NCI-H526 (cell line): ENCODE data around the gene CD300LB.

Source experiments
- DNase-seq, 2 experiments: peaks; one replicate each; lab custom pipeline; 2025; lab: John Stamatoyannopoulos, UW

CD300LB gene

GRCh38 chr17:74549343-74549742 is 18.1 kb upstream of the CD300LB start:
- no peak for DNase-seq

DNA sequence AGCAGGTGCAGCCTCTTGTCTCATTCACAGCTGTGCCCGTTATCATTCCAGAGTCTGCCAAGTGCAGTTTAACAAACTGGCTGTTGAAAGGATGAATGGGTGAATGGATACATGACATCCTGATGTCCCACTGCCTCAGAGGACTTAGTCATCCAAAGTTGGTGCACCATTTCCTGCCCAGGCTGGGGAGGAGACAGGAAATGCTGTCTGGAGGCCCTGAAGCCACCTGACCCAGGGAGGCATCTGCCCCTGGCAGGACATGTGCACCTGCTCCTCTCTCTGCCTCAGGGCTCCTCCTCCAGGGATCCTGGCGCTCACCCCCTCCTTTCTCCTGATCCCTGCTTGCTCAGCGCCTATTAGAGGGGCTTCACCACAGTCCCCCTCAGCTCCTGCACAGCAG is 16.5 kb upstream of the CD300LB start:
- peak in 1 of 2 experiments; percentile 45 for DNase-seq

GRCh38 chr17:74547264-74547663 is 16.0 kb upstream of the CD300LB start:
- no peak for DNase-seq

DNA sequence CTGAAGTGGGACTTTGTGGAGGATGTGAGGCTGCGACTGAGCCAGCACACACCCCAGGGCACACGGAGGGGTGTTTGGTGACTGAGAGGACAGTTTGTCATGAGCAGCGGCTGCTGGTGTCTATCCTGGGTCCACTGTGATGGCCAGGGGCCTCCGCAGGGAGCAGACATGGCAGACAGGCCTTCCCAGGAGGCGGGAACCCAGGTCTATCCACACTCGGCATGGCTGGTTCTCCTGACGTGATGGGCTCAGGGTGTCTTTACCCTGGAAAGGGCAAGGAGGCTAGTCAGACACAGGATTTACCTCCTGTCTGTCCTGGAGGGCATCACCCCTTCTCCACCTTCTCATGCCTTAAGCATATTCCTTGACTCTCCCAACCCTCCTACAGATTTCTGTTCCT is 15.3 kb upstream of the CD300LB start:
- no peak for DNase-seq

GRCh38 chr17:74545843-74546230 is 14.6 kb upstream of the CD300LB start, which contains the start of gene CD300C:
TSS of gene CD300C (minus strand) at chr17:74546115. CDS start at chr17:74545782, 333 bp downstream.
- no peak for DNase-seq

- DNase-seq: no peak
These were observed 13.9 kb upstream of the CD300LB start for GRCh38 chr17:74544991-74545842.

DNA sequence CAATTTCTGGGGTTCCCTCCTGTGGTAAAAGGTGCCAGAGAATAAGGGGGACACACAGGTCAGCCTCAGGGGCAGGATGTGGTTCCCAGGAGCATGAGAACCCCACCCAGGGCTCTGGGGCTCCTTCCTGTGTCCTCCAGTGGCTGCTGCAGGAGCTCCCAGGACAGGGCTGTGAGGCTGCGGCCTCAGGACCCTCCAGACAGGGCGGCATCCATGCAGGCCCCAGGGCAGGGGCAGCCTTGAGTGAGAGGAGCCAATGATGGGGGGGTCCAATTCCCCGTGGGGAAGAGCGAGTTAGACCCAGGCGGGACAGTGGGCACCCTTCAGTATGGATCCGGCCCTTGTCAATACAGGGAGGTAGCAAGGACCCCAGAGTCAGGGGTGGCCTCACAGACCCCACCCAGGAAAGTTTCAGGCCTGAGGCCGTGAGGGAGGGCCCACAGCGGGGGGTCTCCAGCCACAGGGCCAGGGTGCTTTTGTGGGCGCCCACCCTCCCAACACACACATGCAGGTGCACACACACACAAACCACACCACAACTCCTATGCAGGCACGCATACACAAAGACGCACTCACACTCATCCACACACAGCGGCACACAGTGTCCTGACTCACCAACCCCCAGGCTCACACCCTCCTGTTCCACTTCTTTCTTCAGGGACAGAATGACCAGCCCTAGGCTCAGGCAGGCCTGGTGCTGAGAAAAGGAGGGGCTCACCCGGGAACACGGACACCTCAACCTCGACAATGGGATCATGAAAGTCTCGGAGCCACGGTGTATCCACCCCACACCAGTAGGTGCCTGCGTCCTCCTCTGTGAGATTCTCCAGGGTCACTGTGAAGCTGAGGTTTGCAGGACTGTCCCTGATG is 12.9 kb upstream of the CD300LB start:
- DNase-seq: no peak

DNA sequence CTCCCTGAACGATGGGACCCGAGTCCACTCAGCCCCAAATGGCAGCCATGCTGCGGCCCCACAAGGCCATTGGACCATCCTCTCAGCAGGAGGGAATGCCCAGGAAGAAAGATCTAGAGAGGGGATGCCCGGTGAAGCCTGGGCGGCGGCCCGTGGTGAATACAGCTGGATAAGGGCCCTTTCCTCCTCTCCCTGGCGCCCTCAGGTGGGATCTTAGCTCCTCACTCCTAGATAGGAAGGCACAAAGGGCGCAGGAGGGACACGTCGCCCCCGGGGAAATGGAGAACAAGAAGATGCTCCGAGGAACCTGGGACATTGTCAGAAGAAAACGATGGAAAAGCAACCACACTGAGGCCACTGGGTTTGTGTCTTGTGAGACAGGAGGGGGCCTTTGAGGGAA is 12.1 kb upstream of the CD300LB start:
- peak in 1 of 2 experiments; percentile 6 for DNase-seq

- no peak for DNase-seq
These were observed 11.6 kb upstream of the CD300LB start for GRCh38 chr17:74542727-74543383.

GRCh38 chr17:74542166-74542565 is 10.9 kb upstream of the CD300LB start:
- DNase-seq: no peak

DNA sequence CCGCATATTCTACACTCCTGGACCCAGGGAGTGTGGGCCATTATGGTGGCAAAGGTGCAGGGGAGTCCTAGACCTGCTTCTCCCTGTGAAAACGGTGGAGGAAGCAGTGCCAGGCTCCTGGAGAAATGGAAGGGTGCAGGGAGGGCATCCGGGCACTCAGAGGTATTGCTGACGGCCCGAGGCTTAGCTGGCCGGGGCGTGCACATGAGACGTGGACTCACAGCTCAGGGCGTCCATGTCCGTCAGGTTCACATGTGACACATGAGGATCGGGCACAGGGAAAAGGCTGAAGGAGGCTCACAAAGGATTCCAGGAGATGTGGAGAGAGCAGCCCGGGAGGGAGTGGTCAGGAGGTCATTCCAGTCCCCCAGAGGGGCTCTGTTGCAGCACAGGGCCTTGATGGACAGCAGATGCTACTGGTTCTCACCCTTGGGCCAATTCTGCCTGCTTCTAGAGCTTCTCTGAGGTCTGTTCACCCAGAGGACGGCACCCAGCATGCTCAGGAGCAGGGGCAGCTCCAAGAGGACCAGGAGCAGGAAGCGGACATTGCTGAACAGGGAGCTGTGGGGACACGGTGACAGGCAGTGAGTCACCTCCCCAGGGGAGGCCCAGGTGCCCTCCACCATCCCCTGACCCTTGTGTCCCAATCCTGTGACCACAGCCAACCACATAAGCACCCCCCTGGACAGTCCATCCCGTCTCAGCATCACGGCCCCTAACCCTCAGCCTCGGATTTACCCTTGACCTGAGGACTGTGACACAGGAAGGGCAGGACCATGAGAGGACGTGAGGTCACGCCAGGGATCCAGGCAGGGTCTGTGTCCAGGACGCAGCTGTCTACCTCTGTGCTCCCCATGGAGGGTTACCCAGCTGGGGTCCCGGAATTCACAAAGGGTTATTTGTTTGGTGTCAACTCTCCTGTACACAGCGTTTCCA is 10.2 kb upstream of the CD300LB start:
- DNase-seq: no peak

GRCh38 chr17:74539281-74539820 is 8.1 kb upstream of the CD300LB start:
- no peak for DNase-seq

GRCh38 chr17:74536890-74537289 is 5.6 kb upstream of the CD300LB start:
- DNase-seq: no peak

- DNase-seq: peak; percentile 19 to 68
These were observed 840 bp upstream of the CD300LB start for GRCh38 chr17:74532115-74532514.

- no peak for DNase-seq
These were observed 484 bp downstream of the CD300LB start for GRCh38 chr17:74530831-74531150.

DNA sequence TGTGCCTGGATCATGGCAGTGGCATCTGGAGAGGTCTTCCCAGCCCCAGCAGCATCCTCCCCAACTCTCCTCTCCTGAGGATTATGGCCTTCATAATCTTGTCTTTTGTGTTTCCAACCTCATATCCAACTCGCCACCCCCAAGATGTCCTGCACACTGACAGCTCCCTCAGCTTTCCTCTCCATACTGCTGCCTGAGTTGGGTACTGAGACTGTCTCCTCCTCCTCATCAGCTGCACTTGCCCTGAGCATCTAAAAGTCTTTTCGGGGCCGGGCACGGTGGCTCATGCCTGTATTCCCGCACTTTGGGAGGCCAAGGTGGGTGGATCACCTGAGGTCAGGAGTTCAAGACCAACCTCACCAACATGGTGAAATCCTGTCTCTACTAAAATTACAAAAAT is 2.0 kb downstream of the CD300LB start:
- DNase-seq: no peak

DNA sequence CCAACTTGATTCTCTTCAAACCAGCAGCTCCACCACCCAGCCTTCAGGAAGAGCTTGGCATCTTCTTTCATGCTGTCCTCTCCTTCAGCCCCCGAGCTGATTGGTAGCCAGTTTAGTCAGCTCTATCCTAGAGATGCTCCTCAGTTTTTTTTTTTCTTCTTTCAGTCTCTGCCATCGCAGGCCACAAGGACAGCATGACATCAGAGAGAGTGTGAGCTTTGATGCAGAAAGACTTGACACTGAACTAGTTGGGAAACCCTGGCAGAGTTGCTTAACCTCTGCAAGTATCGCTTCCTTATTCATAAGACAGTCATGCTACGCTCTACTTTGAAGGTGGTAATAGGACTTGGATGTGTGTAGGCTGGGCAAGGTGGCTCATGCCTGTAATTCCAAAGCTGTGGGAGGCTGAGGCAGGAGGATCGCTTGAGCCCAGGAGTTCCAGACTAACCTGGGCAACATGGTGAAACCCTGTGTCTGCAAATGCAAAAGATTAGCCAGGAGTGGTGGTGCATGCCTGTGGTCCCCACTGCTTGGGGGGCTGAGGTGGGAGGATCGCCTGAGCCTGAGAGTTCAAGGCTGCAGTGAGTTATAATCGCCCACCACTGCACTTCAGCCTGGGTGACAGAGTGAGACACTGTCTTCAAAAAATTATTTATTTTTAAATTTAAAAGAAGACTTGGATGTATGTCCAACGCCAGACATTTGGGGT is 2.6 kb downstream of the CD300LB start:
- DNase-seq: no peak

- DNase-seq: no peak
These were observed 3.5 kb downstream of the CD300LB start for GRCh38 chr17:74527756-74528155.

DNA sequence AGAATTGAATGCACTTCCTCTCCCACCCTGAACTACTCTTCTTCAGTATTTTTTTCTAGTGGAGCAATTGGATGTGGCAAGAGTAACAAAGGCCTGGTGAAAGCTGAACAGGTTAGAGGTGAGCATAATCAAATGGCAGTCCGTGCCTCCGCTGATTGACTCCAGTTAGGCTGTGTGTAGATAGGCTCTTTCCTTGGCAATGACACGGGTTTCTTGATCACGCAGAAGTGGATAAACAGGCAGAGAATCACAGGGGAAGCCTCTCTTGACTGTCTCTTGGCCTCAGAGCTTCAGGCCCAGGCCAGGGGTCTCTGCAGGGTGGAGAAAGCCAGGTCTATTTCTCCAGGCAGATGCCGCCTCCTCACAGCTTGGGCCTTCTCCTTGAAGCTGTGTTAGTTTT is 4.2 kb downstream of the CD300LB start:
- DNase-seq: no peak

GRCh38 chr17:74526681-74527080 is 4.6 kb downstream of the CD300LB start:
- no peak for DNase-seq
